HG03159 (cell line): ENCODE results near the gene PRG2.

Source experiments
- ATAC-seq: cut with Tn5 transposase; IDR thresholded peaks from one replicate; pipeline ENCODE4 v1.9.1; 2021; ENCODE audit warnings: mild to moderate bottlenecking, moderate library complexity; ENCODE audit not compliant: unreplicated experiment

The PRG2 gene

GRCh38 chr11:57390535-57390934, at the start of gene PRG2:
Gene PRG2, minus strand, starts transcription at chr11:57390650. Its CDS starts 706 bp downstream, at chr11:57389944.
- no peak for ATAC-seq

GRCh38 chr11:57439786-57440185, 49.3 kb upstream of the PRG2 start:
- no peak for ATAC-seq

DNA sequence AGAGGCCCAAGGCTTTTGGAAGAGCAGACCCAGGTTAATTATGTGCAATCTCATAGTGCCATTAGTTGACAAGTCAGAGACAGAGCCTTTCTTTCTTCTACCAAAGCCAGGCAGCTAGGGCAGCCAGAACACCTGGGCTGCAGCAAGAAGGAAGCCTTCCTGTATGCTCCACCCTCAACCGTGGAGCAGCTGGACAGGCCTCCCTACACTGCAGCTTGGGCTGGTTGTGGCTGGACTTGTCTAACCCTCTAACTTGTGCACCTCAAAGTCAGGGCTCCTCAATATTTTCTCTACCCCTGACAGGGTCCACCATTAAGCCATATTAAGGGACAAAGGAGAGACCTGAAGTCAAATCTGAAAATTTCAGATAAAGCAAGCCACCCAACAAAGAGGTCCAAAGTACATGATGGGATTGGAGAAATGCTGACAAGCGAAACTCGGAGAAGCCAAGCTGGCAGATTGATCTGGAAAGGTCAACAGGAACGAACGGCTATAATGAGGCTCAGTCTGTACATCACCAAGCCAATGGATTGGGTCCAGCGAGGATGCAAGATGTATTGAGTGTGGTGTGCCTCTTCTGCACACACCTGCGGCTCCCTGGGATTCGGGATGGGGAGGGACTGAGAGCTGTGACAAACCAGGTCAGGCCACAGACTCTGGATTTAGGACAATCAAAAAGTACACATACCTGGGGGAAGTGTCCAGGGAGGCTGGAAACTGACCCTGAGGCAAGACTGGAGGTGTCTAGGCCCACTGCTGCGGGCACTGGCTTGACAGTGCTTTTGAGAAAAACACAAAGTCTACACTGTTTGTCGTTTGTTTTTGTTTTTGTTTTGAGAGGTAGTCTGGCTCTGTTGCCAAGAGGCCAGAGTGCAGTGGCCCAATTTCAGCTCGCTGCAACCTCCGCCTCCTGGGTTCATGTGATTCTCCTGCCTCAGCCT, 48.2 kb upstream of the PRG2 start:
- ATAC-seq: no peak

DNA sequence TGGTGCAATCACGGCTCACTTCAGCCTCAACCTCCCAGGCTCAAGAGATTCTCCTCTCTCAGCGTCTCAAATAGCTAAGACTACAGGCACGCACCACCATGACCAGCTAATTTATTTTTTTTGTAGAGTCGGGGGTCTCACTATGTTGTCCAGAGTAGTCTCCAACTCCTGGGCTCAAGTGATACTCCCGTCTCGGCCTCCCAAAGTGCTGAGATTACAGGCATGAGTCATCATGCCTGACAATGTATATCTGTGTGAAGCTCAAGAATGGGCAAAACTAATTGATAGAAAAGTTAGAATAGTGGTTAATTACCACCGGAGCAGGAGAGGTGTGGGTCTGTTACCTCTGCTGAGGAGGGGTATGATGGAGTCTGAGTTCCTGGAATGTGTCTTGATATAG, 45.6 kb upstream of the PRG2 start:
- no peak for ATAC-seq

DNA sequence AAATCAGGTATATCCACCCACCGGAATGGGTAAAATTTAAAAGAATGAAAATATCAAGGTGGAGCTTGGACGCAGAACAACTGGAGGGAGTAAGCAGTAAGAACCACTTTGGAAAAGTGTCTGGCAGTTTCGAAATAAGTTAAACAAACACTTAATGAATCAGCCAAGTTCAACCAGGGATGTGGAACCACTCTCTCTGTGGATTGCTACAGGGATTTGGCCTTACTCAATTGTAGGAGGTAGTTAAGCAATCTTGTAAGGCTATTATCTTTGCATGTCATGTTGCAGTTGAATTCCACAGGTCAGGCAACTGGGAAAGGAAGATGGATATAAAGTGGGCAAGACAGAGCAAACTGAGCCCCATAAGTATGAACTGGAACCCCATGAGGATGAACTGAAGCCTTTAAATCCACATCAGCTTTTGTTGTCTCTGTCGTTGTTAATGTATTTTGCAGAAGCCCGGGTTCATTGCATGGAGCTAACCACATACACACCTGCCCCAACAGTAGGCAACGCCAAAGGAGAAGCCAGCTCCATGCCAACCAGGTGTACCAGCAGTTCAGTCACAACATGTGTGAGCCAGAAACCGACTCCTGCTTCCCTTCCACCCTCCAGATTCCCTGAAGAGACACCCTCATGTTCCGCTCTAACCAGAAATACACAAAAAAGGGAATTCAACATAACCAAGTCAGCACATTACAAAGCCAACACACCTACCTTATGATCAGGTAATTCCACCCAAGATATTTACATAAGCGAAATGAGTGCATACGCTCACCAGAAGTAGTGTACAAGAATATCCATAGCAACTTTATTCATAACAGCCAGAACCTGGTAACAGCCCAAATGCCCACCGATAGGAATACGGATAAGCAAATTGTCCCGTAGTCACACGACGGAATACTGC, 44.4 kb upstream of the PRG2 start:
- no peak for ATAC-seq

DNA sequence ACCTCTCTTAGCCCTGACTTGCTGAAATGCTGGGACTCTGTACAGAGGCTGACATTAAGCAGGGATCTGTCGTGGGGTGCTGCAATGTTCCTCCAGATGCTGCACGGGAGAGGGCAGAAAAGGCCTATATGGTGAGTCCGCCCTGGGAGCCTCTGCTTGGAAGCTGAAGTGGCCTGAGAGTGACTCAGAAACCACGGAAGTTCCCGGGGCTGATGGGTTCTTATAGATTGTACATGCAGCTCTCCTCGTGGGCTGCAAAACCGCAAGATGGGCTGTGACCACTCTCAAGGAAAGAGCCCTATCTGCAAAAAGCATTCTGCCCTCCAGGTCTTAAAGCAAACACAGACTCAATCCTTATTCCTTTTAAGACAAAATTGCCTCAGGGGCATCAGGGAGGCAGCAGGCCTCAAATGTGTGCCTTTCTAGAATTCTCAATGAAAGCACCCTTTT, 42.3 kb upstream of the PRG2 start:
- no peak for ATAC-seq

DNA sequence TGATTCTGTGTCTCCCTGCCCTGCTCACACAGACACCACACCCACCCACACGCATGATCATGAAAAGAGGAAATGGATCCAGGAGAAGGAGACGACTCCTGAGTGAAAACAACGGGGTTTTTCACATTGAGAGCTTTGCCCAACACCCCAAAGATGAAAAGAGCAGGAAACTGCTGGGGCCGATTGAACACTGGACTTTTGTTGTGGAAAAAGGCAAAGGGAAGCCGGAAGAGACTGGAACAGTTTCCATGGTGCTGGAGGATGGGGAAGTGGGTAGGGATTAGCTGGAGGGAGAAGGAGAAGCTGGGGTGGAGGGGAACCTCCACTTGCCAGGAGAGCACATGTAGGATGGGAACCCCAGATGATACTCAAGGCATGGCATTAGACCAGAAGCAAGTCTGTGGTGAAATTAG, 41.7 kb upstream of the PRG2 start:
- no peak for ATAC-seq

DNA sequence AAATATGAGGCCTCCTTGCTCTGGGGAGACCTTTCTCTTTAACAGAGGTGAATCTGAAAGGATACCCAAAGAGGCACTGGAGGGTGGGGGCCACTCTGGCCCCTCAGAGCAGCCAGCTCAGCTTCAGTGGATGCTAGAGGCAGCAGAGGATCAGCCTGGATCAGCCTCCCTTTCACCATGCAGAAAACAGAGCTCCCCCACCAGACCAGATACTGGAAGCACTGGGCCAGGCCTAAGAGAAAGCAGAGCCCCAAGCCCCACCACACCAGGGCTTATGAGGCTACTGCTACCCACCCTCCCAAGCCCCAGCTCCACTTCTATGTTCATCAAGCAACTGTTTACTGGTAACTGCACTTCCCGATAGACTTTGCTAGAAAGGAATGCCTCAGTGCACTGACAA, 40.5 kb upstream of the PRG2 start:
- ATAC-seq: no peak

DNA sequence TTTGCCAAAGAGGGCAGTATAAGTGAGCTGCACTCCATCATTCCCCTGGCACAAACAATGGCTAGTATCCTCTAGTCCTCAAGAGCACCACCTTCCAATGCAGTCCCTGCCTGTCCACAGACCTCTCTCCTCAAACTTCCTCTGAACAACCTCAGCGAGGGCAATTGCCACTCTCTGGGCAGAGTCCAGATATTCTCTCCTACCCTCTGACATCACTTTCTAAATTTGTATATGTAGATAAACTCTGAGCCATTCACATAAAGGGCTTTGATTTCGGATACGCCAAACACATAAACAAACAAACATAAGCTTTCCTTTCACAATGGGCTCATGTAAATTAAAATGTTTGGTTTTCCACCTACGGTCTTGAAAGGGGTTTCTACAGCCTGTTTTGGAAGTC, 39.5 kb upstream of the PRG2 start:
- ATAC-seq: no peak

- no peak for ATAC-seq
Observed at GRCh38 chr11:57428643-57429042, 38.2 kb upstream of the PRG2 start.

GRCh38 chr11:57427727-57428082, 37.3 kb upstream of the PRG2 start:
- no peak for ATAC-seq

DNA sequence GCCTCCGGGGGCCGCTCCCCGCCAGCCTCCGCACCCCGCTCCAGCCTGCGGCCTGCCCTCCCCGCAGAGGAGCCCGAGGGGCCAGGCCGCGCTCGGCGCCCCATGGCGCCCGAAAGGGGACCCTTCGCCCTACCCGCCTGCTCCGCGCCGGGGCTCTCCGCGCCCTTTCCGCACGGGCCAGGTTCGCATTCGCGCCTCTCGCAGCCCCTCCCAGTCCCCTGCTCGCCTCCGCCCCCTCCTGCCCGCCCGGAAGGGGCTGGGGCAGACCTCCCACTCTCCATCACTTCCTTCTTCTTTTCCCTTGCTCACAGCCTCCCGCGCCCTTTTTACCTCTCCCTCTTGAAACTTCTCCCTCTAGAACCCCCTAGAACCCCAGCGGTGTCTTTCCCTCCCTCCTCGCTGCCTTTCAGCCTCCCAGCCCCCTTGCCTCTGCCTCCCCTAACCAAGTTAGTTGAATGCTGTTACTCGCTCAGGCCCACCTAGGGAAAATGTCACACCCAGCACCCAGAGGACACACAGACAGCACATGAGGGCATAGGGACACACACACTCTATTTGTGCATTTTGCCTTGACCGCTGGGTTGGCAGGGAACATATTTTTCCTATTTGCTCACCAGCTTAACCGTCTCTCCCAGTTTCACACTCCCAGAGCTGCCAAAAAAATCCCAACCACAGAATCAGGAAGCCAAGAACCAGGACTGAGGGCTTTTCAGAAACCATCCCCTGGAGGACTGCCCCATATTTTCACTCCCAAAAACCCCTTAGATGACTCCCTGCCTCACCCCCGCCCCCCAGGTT, 36.7 kb upstream of the PRG2 start, which contains the start of gene SLC43A3:
Gene SLC43A3, minus strand, starts transcription at position 193 of the 798 bp plus-strand sequence. CDS start 949 bp downstream, outside the sequence.
- peak; percentile 49 for ATAC-seq

DNA sequence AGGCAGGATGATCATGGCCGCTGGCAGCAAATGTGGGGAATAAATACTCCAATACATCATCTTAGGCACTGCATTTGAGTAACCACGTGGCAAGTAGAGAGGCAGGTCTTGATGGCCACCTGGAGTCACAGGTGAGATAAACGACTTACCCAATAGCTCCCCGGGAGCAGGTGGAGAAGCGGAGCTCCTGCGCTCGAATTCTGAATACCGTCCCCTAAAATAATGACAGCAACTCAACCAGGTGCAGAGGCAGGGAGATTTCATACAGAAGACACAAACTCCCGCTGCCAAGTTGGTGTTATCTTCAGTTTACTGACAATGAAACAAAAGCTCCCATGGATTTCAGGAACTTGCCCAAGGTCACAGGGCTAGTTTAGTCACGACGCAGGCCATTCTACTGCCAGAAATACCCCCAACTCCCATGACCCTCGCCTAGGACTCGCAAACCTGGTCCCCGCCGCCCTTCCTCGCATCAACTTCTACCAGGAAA, 36.0 kb upstream of the PRG2 start:
- no peak for ATAC-seq

DNA sequence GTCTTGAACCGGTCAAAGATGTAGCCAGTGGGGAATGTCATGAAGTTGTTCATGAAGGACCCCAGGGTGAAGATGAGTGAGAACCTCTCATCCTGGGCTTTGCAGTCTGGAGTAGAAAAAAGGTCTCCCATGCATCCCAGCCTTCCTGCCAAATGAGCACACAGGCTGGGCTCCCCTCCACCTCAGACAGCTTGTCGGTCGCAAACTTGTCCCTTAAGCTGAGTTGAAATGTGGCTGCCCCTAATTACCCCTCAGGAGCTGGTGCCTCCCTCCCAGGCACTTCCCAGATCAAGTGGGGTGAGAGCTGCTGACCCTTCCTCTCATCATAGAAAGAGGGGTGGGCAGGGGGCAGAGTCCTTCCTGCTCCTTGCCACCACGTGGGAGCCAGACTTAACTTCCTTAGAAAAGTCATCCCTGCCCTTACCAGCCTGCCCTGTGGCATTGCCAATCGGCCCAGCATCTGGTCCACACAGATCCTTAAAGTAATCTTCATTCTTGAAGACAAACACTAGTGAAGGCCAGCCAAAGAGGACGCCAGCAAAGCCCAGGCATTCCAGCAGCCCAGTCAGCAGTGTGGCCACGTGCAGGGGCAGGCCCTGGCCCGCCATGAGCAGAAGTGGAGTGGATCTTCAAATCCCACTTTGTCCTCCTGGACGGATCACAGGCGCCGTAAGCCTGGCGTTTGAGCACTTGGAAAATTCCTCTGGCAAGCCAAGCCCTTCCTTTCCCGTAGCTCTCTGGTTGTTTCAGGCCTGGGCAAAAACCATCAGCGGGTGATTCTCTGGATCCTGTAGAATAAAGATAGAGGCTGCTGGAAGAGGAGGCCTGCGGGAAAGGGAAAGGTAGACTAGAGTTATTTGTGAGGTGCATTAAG, 35.4 kb upstream of the PRG2 start:
- ATAC-seq: no peak

DNA sequence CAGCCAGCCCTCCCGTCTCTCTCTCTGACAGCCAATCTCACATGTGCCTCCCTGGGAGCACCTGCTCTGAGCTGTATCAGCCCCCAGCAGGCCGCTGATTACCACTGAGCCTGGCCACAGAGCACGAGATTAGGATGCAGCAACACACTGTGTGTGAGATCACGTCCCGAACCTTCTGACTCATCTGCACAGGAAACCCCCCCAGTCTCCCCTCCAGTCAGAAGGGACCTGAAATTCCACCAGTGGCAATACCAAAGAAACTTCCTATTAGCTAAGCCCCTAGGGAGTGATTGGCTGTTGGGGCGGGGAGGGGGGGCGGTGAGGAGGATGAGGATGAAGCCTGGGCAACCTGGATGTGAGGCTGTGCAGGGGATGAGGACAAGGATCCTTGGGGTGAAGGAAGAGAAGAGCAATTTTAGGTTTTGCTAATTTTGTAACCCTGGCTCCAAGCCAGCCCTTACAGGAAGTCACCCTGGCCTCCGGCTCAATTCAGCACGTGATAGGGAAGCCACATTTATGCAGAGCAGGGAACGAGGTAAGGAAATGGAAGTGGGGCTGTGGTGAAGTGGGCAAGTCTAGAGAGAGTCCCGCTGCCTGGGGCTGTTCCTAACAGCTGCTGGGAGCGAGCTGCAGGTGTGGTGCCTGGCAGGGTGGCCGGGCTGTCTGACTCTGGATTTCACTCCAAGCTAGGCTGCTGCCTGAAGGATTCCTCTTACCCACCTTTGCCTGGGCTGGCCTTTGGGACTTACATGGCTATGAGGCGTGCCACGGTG, 34.5 kb upstream of the PRG2 start:
- peak; percentile 91 for ATAC-seq

- ATAC-seq: no peak
Observed at GRCh38 chr11:57424137-57424791, 33.8 kb upstream of the PRG2 start.

- ATAC-seq: no peak
Observed at GRCh38 chr11:57422669-57423068, 32.2 kb upstream of the PRG2 start.

- ATAC-seq: no peak
Observed at GRCh38 chr11:57421805-57422204, 31.4 kb upstream of the PRG2 start.
